GM19324 (cell line): Measurements from ENCODE around the gene PPP1R10.

ENCODE experiments used
- ATAC-seq: cut with Tn5 transposase; IDR thresholded peaks from one replicate; pipeline ENCODE4 v1.9.1; 2021; ENCODE audit warnings: mild to moderate bottlenecking, moderate library complexity; ENCODE audit not compliant: unreplicated experiment, low FRiP score

PPP1R10 gene

DNA sequence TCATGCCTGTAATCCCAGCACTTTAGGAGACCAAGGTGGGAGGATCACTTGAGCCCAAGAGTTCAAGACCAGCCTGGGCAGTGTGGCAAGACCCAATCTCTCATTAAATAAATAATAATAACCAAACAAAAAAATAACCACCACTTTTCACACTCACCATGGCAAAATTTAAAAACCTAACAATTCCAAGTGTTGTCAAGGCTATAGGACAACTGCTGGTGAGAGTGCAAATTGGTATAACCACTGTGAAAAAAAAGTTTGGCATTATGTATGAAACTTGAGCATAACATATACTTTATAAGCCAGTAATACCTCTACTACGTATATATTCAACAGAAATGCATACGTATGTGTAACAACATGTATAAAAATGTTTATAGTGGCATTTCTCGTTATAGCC is 56.1 kb downstream of the PPP1R10 start:
- no peak for ATAC-seq

DNA sequence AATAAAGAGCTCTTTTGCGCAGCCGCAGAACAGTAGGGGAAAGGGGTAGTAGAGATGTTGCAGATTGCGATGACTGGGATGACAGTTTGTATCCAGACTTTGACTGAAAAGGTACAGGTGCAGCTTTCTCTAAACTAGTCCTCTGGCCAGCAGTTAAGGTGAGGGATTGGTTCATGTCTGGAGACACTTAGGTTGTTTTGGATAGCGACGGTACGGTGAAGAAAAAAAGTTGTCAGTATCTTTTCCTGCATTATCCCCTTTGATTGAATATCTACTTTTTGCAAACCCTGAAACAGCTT is 59.4 kb downstream of the PPP1R10 start:
- ATAC-seq, result no peak

- peak; percentile 58 for ATAC-seq
These were observed 59.9 kb downstream of the PPP1R10 start, which contains the start of gene PRR3 for GRCh38 chr6:30556906-30557682. TSS of gene PRR3 (plus strand) at chr6:30557295. CDS start at chr6:30557345, 50 bp downstream.

DNA sequence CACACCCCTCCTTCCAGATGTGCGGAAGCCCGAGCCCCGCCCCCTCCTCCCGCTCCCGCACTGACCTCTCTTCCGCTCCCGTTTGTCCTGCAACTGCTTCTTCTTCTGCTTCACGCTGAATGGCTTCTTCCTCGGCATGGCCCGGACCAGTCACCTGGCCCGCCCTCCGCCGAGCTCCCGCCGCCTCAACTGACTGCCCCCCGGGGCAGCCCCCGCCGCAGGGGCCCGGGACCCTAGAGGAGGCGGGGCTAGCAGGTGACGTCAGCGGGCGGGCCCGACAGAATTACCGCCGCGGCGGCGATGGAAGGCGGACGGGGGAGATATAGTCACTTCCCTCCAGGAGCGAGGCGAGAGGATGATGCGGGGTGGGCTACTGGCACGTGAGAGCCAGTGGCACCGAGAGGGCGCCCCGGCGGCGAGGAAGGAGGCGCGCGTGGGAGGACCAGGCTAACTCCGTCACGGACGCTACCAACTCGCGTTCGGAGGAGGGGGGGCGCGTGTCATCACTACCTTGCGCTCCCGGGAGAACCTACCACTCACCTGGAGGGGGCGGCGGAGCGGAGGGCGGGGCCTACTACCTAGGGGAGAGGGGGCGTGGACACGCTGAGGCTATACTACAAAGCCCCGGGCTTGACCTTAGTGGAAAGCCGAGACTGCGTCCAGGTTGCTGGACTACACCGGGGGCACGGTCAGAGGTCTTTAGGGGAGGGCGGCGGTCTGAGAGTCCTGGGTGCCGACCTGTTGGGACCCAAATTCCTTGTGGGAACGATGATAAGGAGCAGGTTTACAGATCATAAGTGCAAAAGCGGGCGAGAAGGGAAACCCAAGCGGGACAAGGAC is 60.8 kb downstream of the PPP1R10 start, which contains the start of gene GNL1:
TSS of gene GNL1 (minus strand) at position 424 of the 840 bp plus-strand sequence. CDS start at position 138, 286 bp downstream.
- ATAC-seq, result peak; percentile 85

- no peak for ATAC-seq
These were observed 61.3 kb downstream of the PPP1R10 start for GRCh38 chr6:30555816-30556065.

- ATAC-seq, result no peak
These were observed 61.9 kb downstream of the PPP1R10 start for GRCh38 chr6:30554962-30555815.

DNA sequence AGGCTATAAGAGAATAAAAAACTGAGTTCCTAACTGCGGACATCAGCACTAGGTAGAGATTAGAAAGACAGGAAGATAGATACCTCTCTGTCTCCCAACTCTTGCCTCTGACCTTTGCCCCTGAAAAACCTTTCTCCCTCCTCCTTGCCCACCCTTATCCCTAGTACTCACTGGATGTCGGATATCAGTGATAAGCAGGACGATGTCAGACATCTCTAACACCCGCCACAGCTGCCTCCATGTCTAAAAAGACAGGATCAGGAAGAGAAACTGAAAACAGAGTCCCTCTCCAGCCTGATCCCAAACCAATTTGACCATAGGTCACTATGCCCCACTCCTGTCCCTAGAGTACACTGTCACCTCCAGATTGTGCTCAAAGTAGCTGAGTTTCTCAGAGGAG is 62.6 kb downstream of the PPP1R10 start:
- ATAC-seq, result no peak
